ENCODE results near the gene SLCO4C1. TPM values are rescaled to one million over a fixed set of nuclear protein-coding genes. Genes with fewer than 3 reads are reported as not detected.

SLCO4C1 gene
- total RNA-seq, 2 experiments from 2014 or later = 0.38 to 0.45 TPM

DNA sequence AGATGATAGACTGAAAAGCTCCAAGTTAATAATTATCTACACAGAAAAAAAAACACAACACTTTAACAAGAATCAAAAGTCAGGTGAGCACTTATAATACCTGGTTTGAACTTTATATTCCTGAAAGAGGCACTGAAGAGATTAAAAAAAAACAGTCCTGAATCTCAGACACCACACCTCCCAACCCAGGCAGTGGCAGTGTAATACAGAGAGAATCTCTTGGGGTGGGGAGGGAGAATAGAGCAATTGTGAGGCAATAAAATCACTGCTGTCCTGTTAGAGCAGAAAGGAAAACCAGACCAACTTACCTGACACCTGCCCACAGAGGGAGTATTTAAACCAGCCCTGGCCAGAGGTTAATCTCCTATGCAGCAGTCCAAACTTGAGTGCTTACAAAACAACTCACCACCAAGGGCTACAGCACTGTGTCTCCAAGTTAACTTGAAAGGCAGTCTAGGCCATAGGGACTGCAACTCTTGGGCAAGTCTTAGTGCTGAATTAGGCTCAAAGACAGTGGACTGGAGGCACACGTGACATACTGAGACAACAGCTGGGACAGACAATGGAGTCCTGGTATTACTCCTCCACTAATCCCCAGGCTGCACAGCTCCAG lies 54.2 kb downstream of the SLCO4C1 start:
- intact Hi-C loops (cut with micrococcal nuclease) = no loop called here
- Mint-ChIP-seq H3K36me3 (ENCODE audit: low read depth) (no peaks in the 10 kb centered on the region), H3K9me3 (no peaks in the 10 kb centered on the region), H3K27me3 (no peaks in the 10 kb centered on the region), H3K4me1 (ENCODE audit: low read depth) (no peaks in the 10 kb centered on the region), H3K4me3 (no peak overlapping the region), H3K27ac (no peak overlapping the region)
- TF ChIP-seq, protein P1, sequence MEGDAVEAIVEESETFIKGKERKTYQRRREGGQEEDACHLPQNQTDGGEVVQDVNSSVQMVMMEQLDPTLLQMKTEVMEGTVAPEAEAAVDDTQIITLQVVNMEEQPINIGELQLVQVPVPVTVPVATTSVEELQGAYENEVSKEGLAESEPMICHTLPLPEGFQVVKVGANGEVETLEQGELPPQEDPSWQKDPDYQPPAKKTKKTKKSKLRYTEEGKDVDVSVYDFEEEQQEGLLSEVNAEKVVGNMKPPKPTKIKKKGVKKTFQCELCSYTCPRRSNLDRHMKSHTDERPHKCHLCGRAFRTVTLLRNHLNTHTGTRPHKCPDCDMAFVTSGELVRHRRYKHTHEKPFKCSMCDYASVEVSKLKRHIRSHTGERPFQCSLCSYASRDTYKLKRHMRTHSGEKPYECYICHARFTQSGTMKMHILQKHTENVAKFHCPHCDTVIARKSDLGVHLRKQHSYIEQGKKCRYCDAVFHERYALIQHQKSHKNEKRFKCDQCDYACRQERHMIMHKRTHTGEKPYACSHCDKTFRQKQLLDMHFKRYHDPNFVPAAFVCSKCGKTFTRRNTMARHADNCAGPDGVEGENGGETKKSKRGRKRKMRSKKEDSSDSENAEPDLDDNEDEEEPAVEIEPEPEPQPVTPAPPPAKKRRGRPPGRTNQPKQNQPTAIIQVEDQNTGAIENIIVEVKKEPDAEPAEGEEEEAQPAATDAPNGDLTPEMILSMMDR (IDR thresholded peaks at IDR 0.05) = no peak
- ChIA-PET POLR2A (no interaction called here), CTCF (interaction anchor here (2.1 kb wide), 1 partner anchor 13 kb away, joined by 5 read pairs; no protein-coding TSS in a partner anchor)
- ATAC-seq (no peak), DNase-seq (no peak)

DNA sequence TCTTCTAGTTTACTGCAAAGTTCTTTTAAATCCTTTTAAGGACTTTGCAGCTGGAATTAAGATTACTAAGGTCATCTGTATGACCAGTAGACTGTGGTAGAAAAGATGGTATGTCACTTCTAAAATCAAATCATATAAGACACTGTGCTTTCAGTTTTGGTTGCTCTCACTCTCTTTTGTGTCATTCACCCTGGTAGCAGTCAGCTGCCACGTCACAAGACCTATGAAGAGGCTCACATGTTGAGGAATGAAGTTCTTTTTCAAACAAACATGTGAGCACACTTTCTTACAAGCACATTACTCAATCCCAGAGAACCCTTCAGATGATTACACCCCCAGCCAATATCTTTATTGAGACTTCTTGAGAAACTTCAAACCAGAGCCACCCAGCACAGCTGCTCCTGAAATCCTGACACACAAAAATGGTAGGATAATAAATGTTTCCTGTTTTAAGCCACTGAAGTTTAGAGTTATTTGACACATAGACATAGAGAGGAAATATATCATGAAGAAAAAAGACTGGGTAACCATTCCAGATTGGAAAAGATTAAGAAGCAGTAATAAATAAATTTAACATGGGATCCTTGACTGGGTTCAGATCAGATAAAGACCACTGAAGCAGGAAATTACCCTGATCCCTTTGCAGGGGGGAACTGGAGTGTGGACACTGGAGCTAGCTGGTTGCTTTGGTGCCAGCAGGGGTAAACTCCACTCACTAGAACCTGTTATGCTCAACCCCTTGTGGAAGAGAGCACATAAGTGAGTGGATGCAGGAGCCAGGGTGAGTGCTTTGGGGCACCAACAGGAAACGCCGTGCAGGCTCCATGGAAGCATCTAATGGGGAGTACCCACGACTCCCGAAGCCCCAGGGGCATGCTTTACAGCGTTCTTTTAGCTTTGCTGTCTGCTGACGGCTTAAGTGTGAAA lies 64.1 kb downstream of the SLCO4C1 start:
- ChIA-PET CTCF (interaction anchor here (1.0 kb wide), 1 partner anchor 9 kb away, joined by 3 read pairs; no protein-coding TSS in a partner anchor), POLR2A (no interaction called here)
- H3K9me3 Mint-ChIP-seq = no peaks in the 10 kb centered on the region
- DNase-seq = no peak
- H3K27ac Mint-ChIP-seq = no peak overlapping the region
- H3K4me3 Mint-ChIP-seq = no peak overlapping the region
- no peaks in the 10 kb centered on the region for H3K36me3 Mint-ChIP-seq (ENCODE audit: low read depth)
- peak; percentile 37 for ATAC-seq
- TF ChIP-seq, protein P1 (IDR thresholded peaks at IDR 0.05) = no peak
- peaks cover 8% of the 10 kb centered on the region for H3K4me1 Mint-ChIP-seq (ENCODE audit: low read depth)
- no peaks in the 10 kb centered on the region for H3K27me3 Mint-ChIP-seq
- intact Hi-C loops (cut with micrococcal nuclease) = no loop called here

DNA sequence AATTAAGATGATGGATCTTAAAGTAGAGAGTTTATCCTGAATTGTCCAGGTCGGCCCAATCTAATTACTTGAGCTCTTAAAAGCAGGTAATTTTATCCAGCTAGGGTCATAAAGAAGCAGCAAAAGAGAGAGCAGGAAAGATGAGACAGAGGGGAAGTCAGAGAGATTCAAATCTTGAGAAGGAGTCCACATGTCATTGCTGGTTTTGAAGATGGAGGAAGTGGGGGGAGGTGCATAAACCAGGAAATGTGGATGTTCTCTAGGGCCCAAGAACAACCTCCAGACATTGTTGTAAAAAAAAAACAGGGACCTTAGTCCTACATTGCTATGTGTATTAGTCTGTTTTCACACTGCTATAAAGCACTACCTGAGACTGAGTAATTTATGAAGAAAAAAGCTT lies 66.4 kb downstream of the SLCO4C1 start:
- Mint-ChIP-seq H3K9me3 (no peaks in the 10 kb centered on the region), H3K27me3 (no peaks in the 10 kb centered on the region), H3K36me3 (ENCODE audit: low read depth) (no peaks in the 10 kb centered on the region), H3K4me1 (ENCODE audit: low read depth) (peaks cover 8% of the 10 kb centered on the region), H3K27ac (no peak overlapping the region), H3K4me3 (no peak overlapping the region)
- DNase-seq (no peak), ATAC-seq (no peak)
- CTCF ChIA-PET = interaction anchor here (1.4 kb wide), 1 partner anchor 12 kb away, joined by 5 read pairs; no protein-coding TSS in a partner anchor
- TF ChIP-seq, protein P1 (IDR thresholded peaks at IDR 0.05) = no peak
- POLR2A ChIA-PET = no interaction called here
- intact Hi-C loops (cut with micrococcal nuclease) = no loop called here

DNA sequence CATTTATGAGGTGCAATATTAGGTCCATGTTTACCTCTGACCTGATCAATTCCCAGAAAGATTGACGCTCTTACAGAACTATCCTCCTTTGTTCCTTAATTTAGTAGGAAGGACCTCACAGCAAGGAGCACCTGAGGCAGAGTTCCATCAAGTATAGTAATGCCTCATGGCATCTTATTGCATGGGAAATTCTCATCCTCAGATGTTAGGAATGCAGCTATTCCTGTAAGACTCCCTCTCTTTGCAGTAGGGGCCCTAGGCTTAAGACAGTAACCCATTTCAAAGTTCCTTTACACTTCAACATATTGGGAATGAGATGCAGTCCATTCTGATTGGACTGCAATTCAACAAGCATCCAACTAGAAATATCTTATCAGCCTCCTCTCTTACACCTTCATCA lies 69.8 kb downstream of the SLCO4C1 start:
- POLR2A ChIA-PET = no interaction called here
- intact Hi-C loops (cut with micrococcal nuclease) = no loop called here
- no peak overlapping the region for H3K27ac Mint-ChIP-seq
- TF ChIP-seq, protein P1 (IDR thresholded peaks at IDR 0.05) = no peak
- no peaks in the 10 kb centered on the region for H3K36me3 Mint-ChIP-seq (ENCODE audit: low read depth)
- CTCF ChIA-PET = no interaction called here
- peaks cover 3% of the 10 kb centered on the region for H3K27me3 Mint-ChIP-seq
- no peak for DNase-seq
- peaks cover 8% of the 10 kb centered on the region for H3K4me1 Mint-ChIP-seq (ENCODE audit: low read depth)
- no peaks in the 10 kb centered on the region for H3K9me3 Mint-ChIP-seq
- no peak for ATAC-seq
- no peak overlapping the region for H3K4me3 Mint-ChIP-seq
